NCI-H187 treated with DMSO at 0.1 percent for 48 hours (cell line): ENCODE measurements around the gene PTPRN2.
"Not testable (repeated sequence)": the region's sequence is repeated elsewhere in the genome, so short reads cannot be mapped to it uniquely, and the experiment has no call there.

Source experiments
- DNase-seq: peaks from one replicate; lab custom pipeline; 2025; lab: John Stamatoyannopoulos, UW

PTPRN2 gene

DNA sequence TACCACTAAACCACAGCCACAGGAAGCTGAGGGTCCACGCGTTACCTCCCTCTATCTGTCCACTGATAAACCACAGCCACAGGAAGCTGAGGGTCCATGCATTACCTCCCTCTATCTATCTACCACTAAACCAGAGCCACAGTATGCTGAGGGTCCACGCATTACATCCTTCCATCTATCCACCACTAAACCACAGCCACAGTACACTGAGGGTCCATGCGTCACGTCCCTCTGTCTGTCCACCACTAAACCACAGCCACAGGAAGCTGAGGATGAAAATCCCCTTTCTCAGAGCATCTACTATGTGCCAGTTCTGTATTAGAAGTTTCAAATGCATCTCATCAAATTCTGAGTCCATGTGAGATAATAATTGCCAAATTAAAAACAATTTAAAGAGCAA lies 661.5 kb downstream of the PTPRN2 start:
- DNase-seq = no peak

DNA sequence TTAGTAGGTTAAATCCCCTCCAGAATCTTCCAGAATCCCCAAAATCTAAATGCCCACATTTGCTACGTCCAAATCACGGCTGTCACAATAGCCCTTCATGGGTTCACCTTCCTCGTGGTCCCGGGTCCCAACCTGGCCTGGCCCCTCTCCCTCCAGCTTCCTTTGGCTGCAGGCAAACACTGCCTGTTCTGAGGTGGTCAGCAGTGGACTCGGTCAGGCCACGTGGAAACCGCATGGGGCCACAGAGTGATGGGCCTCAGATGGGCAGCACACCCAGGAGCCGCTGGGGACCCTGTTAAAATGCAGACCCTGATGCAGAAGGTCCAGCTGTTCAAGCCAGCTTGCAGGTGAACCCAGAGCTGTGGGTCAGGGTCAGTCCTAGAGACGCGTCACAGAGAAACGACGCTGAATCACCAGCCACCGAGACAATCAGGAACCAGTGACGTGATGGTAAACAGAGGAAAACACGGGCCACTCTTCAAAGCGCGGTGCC lies 662.2 kb downstream of the PTPRN2 start:
- no peak for DNase-seq

- no peak for DNase-seq
Observed at GRCh38 chr7:157923903-157924630, 663.6 kb downstream of the PTPRN2 start.

- DNase-seq = no peak
Observed at GRCh38 chr7:157922576-157922975, 665.0 kb downstream of the PTPRN2 start.

DNA sequence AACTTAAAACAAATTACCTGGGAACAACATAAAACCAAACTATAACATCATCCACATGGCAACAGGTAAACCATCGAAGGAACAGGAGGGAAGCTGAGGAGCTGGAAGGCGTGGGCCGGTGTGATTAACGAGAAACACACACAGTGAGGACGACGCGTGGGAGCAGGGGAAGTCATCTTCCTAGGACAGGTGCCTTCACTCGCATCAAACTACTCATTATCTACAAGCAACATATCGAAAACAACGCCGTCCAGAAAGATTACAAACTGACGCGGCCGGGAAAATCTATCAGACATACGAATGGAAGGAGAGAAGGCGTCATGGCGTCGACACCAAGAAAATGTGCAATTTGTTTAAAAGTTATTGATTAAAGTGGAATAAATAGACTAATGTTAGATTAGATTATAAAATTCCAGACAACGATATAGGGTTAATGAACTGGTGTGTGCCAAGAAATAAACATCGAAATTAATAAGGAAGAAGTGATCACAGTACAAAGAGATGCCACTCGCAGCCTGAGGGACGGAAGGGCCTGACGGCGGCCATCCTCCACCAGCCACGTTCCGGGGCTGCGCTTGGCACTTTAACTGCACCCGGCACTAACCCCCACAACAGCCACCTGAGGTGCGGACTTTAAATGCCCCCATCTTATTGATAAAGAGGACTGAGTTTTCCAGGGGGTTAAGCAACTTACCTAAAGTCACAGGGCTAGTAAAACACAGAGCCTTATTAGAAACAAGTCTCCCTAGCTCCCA lies 669.1 kb downstream of the PTPRN2 start:
- no peak for DNase-seq

DNA sequence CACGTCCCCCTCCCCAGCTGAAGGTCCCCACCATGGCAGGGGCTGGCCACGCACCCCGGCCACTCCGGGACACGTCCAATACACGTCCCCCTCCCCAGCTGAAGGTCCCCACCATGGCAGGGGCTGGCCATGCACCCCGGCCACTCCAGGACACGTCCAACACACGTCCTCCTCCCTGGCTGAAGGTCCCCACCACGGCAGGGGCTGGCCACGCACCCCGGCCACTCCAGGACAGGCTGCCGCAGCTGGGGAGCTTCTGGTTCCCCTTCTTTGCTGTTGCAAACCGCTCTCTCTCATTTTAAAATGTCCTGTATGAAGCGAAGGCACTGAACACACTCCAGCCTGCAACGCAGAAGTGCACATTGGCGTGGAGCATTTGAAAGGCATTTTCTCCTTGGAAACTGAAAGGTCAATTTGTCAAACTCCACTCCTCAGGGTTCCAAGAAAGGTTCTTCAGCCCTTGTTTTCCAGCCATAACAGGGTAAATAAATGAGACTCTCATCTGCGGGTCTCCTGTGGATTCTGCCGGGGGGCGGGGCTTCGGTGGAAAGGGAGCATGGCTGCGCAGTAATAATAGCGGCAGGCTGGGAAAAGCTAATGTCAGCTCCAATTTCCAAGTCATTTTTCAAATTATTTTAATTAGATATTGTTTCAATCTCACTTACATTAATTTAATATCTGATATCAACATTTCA lies 670.5 kb downstream of the PTPRN2 start:
- DNase-seq = peak; percentile 90

DNA sequence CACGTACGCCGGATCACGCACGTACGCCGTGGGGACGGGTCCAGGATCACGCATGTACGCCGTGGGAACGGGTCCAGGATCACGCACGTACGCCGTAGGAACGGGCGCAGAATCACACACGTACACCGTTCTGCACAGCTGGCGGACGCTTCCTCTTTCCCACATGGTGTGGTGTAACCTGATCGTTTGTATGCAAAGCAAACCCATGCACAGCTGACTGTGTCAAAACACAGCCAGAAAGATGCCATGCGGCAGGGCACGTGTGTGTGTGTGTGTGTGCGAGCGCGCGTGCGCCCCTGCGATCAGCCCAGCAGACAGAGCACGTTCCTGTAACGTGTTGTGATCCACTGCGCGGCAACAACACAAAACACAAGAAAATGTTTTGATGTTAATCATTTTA lies 677.2 kb downstream of the PTPRN2 start:
- no peak for DNase-seq

- not testable (repeated sequence) for DNase-seq
Observed at GRCh38 chr7:157910045-157910444, 677.6 kb downstream of the PTPRN2 start.

GRCh38 chr7:157909370-157909769 lies 678.3 kb downstream of the PTPRN2 start:
- DNase-seq = no peak

- no peak for DNase-seq
Observed at GRCh38 chr7:157908006-157908782, 679.4 kb downstream of the PTPRN2 start.

GRCh38 chr7:157907091-157907490 lies 680.5 kb downstream of the PTPRN2 start:
- DNase-seq = no peak

- no peak for DNase-seq
Observed at GRCh38 chr7:157906583-157906982, 681.0 kb downstream of the PTPRN2 start.

- no peak for DNase-seq
Observed at GRCh38 chr7:157905651-157906461, 681.8 kb downstream of the PTPRN2 start.

DNA sequence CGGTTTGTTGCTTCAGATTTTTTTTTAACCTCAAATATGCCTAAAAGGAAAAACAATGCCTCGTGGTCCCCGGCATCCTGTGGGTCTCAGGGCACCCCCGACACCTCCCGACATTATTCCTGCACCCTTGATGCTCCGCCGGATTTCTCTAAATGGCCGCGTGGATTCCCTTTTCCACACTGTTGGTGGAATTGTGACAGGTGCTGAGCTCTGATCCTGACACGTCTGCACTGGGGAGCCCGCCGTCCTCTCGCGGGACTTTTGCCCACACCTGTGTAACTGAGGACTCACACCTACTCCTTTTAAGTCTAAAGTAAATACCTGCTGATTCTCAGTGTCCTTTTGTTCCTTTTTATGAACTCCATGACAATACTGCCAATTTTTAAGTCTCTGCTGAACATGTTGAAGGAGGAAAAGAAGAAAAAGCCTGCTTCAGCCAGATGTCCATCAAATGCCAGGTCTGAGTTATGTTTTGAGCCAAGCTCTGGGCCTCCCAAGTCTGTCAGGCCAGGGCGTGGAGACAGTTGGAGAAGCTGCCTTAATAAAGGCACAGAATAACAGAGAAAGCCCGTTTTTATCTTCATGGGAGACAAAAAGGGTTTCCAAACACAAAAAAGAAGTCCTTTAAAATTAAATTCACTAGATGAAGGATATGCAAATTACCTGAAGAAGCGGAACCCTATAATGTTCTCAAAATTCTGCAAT lies 682.6 kb downstream of the PTPRN2 start:
- no peak for DNase-seq

GRCh38 chr7:157904211-157904865 lies 683.3 kb downstream of the PTPRN2 start:
- DNase-seq = no peak

GRCh38 chr7:157903710-157904109 lies 683.9 kb downstream of the PTPRN2 start:
- DNase-seq = no peak

- no peak for DNase-seq
Observed at GRCh38 chr7:157903296-157903695, 684.3 kb downstream of the PTPRN2 start.

DNA sequence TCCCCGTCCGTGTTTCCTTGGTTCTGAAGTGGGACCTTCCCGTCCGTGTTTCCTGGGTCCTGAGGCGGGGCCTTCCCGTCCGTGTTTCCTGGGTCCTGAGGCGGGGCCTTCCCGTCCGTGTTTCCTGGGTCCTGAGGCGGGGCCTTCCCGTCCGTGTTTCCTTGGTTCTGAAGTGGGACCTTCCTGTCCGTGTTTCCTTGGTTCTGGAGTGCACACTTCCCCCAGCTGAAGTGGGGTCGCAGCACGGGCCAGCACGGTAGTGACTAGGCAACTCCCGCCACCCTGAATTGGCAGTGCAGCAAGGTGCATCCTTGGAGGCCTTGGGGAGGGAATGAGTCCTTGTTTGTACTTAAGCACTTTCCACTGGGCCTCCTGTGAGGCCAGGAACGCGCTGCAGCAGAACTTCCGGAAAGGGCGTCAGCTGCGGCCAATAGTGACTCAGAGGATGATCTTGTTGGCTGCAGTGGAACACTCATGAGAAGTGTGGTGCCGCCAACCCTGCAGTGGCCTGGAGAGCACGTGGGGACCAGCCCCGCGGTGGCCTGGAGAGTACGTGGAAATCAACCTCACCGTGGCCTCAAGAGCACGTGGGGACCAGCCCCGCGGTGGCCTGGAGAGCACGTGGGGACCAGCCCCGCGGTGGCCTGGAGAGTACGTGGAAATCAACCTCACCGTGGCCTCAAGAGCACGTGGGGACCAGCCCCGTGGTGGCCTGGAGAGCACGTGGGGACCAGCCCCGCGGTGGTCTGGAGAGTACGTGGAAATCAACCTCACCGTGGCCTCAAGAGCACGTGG lies 685.6 kb downstream of the PTPRN2 start:
- not testable (repeated sequence) for DNase-seq

DNA sequence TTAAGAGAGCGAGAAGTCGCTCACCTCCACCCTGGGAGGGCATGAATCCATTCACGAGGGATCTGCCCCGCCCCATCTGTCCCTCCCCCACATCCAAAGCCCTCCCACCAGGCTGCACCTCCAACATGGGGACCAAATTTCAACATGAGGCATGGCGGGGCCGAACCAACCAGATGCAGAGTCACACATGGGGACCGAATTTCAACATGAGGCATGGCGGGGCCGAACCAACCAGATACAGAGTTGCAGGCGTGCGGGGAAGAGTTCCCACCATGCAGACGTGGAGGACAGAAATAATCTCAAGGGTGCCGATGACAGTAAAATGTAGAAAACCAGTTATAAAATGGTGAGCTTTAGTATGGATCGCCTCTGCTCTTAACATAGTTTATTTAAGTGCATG lies 686.5 kb downstream of the PTPRN2 start:
- no peak for DNase-seq
